SK-N-SH treated with all-trans-retinoic acid at 6 μM for 48 hours (cell line): ENCODE results near the gene FSTL3.

Experiments
- ATAC-seq: fragments of 200-7000 bp; cut with Tn5 transposase; 3 replicates; pipeline ENCODE4 v1.9.1; 2020; ENCODE audit warnings: mild to moderate bottlenecking, moderate library complexity
- ARNTL ChIP-seq: fragments of 450-650 bp; formaldehyde crosslinking; IDR thresholded peaks from 2 replicates; pipeline ENCODE4 v1.5.0; 2020; ENCODE audit warnings: low read depth, mild to moderate bottlenecking, moderate library complexity, borderline replicate concordance
- BACH2 ChIP-seq: fragments of 250-450 bp; sonication (Bioruptor Pico); IDR thresholded peaks from 2 replicates; pipeline ENCODE4 v1.9.0; 2021; ENCODE audit warnings: mild to moderate bottlenecking, borderline replicate concordance
- GLIS3 ChIP-seq: fragments of 250-450 bp; sonication (Bioruptor Pico); IDR thresholded peaks from 2 replicates; pipeline ENCODE4 v1.5.0; 2020; ENCODE audit warnings: mild to moderate bottlenecking, moderate library complexity
- ISL1 ChIP-seq: fragments of 250-450 bp; sonication (Bioruptor Pico); IDR thresholded peaks from 2 replicates; pipeline ENCODE4 v2.1.2; 2022; ENCODE audit warnings: mild to moderate bottlenecking, moderate library complexity
- PATZ1 ChIP-seq: fragments of 250-450 bp; sonication (Bioruptor Pico); IDR thresholded peaks from 2 replicates; pipeline ENCODE4 v1.8.0; 2020; ENCODE audit warnings: mild to moderate bottlenecking, moderate library complexity, borderline replicate concordance
- RARB ChIP-seq: fragments of 250-450 bp; sonication (Bioruptor Pico); IDR thresholded peaks from 2 replicates; pipeline ENCODE4 v1.8.0; 2021; ENCODE audit warnings: mild to moderate bottlenecking, moderate library complexity
- SNAI2 ChIP-seq: fragments of 250-450 bp; sonication (Bioruptor Pico); IDR thresholded peaks from 2 replicates; pipeline ENCODE4 v1.5.0; 2020; ENCODE audit warnings: mild to moderate bottlenecking, moderate library complexity
- TCF4 ChIP-seq: fragments of 250-450 bp; sonication (Bioruptor Pico); IDR thresholded peaks from 2 replicates; pipeline ENCODE4 v1.8.0; 2021; ENCODE audit warnings: mild to moderate bottlenecking, moderate library complexity, borderline replicate concordance
- TOX ChIP-seq: fragments of 250-450 bp; sonication (Bioruptor Pico); IDR thresholded peaks from 2 replicates; pipeline ENCODE4 v1.8.0; 2021; ENCODE audit warnings: mild to moderate bottlenecking, moderate library complexity, borderline replicate concordance
- ZC3H10 ChIP-seq: fragments of 250-450 bp; sonication (Bioruptor Pico); IDR thresholded peaks from 2 replicates; pipeline ENCODE4 v1.5.1; 2021; ENCODE audit warnings: mild to moderate bottlenecking, moderate library complexity
- ZFP3 ChIP-seq: fragments of 250-450 bp; sonication (Bioruptor Pico); IDR thresholded peaks from 2 replicates; pipeline ENCODE4 v1.5.0; 2020; ENCODE audit warnings: mild to moderate bottlenecking, moderate library complexity
- ZFP30 ChIP-seq: fragments of 450-650 bp; formaldehyde crosslinking; IDR thresholded peaks from 2 replicates; pipeline ENCODE4 v1.5.0; 2022; ENCODE audit warnings: mild to moderate bottlenecking, moderate library complexity
- TF ChIP-seq, protein P1 (sequence below): fragments of 250-450 bp; sonication (Bioruptor Pico); IDR thresholded peaks from 2 replicates; pipeline ENCODE4 v1.8.0; 2021; ENCODE audit warnings: low read depth, mild to moderate bottlenecking, moderate library complexity, borderline replicate concordance
- TF ChIP-seq, protein P2 (sequence below): fragments of 250-450 bp; sonication (Bioruptor Pico); IDR thresholded peaks from 2 replicates; pipeline ENCODE4 v1.5.0; 2020; ENCODE audit warnings: mild to moderate bottlenecking, moderate library complexity
- TF ChIP-seq, protein P3 (sequence below): fragments of 250-450 bp; sonication (Bioruptor Pico); IDR thresholded peaks from 2 replicates; pipeline ENCODE4 v1.5.1; 2021; ENCODE audit warnings: mild to moderate bottlenecking, moderate library complexity
- TF ChIP-seq, protein P4 (sequence below): fragments of 250-450 bp; sonication (Bioruptor Pico); IDR thresholded peaks from 2 replicates; pipeline ENCODE4 v1.5.1; 2020; ENCODE audit warnings: low read depth, mild to moderate bottlenecking, moderate library complexity

FSTL3 gene

GRCh38 chr19:709965-710571, 33.9 kb downstream of the FSTL3 start:
- no peak for TF ChIP-seq RARB (CRISPR knock-in tag)
- no peak for TF ChIP-seq PATZ1 (CRISPR knock-in tag)
- TF ChIP-seq ZFP3 (CRISPR knock-in tag): no peak
- no peak for TF ChIP-seq SNAI2
- TF ChIP-seq, protein P1, sequence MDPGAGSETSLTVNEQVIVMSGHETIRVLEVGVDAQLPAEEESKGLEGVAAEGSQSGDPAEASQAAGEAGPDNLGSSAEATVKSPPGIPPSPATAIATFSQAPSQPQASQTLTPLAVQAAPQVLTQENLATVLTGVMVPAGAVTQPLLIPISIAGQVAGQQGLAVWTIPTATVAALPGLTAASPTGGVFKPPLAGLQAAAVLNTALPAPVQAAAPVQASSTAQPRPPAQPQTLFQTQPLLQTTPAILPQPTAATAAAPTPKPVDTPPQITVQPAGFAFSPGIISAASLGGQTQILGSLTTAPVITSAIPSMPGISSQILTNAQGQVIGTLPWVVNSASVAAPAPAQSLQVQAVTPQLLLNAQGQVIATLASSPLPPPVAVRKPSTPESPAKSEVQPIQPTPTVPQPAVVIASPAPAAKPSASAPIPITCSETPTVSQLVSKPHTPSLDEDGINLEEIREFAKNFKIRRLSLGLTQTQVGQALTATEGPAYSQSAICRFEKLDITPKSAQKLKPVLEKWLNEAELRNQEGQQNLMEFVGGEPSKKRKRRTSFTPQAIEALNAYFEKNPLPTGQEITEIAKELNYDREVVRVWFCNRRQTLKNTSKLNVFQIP: no peak
- TF ChIP-seq TCF4 (CRISPR knock-in tag): no peak
- no peak for TF ChIP-seq ARNTL (CRISPR knock-in tag)
- TF ChIP-seq ZC3H10 (CRISPR knock-in tag): no peak
- TF ChIP-seq, protein P2, sequence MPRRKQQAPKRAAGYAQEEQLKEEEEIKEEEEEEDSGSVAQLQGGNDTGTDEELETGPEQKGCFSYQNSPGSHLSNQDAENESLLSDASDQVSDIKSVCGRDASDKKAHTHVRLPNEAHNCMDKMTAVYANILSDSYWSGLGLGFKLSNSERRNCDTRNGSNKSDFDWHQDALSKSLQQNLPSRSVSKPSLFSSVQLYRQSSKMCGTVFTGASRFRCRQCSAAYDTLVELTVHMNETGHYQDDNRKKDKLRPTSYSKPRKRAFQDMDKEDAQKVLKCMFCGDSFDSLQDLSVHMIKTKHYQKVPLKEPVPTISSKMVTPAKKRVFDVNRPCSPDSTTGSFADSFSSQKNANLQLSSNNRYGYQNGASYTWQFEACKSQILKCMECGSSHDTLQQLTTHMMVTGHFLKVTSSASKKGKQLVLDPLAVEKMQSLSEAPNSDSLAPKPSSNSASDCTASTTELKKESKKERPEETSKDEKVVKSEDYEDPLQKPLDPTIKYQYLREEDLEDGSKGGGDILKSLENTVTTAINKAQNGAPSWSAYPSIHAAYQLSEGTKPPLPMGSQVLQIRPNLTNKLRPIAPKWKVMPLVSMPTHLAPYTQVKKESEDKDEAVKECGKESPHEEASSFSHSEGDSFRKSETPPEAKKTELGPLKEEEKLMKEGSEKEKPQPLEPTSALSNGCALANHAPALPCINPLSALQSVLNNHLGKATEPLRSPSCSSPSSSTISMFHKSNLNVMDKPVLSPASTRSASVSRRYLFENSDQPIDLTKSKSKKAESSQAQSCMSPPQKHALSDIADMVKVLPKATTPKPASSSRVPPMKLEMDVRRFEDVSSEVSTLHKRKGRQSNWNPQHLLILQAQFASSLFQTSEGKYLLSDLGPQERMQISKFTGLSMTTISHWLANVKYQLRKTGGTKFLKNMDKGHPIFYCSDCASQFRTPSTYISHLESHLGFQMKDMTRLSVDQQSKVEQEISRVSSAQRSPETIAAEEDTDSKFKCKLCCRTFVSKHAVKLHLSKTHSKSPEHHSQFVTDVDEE (CRISPR knock-in tag): no peak
- no peak for TF ChIP-seq GLIS3 (CRISPR knock-in tag)
- no peak for TF ChIP-seq ZFP30 (CRISPR knock-in tag)
- TF ChIP-seq ISL1: no peak
- TF ChIP-seq, protein P3, sequence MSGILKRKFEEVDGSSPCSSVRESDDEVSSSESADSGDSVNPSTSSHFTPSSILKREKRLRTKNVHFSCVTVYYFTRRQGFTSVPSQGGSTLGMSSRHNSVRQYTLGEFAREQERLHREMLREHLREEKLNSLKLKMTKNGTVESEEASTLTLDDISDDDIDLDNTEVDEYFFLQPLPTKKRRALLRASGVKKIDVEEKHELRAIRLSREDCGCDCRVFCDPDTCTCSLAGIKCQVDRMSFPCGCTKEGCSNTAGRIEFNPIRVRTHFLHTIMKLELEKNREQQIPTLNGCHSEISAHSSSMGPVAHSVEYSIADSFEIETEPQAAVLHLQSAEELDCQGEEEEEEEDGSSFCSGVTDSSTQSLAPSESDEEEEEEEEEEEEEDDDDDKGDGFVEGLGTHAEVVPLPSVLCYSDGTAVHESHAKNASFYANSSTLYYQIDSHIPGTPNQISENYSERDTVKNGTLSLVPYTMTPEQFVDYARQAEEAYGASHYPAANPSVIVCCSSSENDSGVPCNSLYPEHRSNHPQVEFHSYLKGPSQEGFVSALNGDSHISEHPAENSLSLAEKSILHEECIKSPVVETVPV (CRISPR knock-in tag): no peak
- TF ChIP-seq, protein P4, sequence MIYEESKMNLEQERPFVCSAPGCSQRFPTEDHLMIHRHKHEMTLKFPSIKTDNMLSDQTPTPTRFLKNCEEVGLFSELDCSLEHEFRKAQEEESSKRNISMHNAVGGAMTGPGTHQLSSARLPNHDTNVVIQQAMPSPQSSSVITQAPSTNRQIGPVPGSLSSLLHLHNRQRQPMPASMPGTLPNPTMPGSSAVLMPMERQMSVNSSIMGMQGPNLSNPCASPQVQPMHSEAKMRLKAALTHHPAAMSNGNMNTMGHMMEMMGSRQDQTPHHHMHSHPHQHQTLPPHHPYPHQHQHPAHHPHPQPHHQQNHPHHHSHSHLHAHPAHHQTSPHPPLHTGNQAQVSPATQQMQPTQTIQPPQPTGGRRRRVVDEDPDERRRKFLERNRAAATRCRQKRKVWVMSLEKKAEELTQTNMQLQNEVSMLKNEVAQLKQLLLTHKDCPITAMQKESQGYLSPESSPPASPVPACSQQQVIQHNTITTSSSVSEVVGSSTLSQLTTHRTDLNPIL (CRISPR knock-in tag): no peak
- no peak for ATAC-seq

- TF ChIP-seq SNAI2 (no peak), PATZ1 (CRISPR knock-in tag) (no peak), TOX (no peak), BACH2 (CRISPR knock-in tag) (no peak)
- TF ChIP-seq, protein P2 (CRISPR knock-in tag): no peak
- no peak for ATAC-seq
Measured at GRCh38 chr19:710767-711166, 34.6 kb downstream of the FSTL3 start.
